AG04450 (cell line): Measurements from ENCODE around the gene AUTS2. TPM values are rescaled to one million over a fixed set of nuclear protein-coding genes. Genes with fewer than 3 reads are reported as not detected.

ENCODE experiments used
- CTCF ChIA-PET: fragments of 300-600, 350-600 bp; formaldehyde crosslinking; extraction: SDS; loops from one replicate; lab custom pipeline; 2022; ENCODE audit warnings: antibody characterized with exemption, inconsistent platforms; lab: Charles Lee
- POLR2A ChIA-PET: fragments of 350-600 bp; formaldehyde crosslinking; extraction: SDS; loops from one replicate; lab custom pipeline; 2021; ENCODE audit warnings: antibody characterized with exemption, inconsistent platforms; lab: Yijun Ruan, JAX
- DNase-seq: peaks from one replicate; pipeline ENCODE4 v3.0.0-alpha.2; 2011; ENCODE audit warnings: low read depth, low spot score
- H3K27ac ChIP-seq: one replicate; pipeline ENCODE4 v1.5.1; 2012; ENCODE audit warnings: low read depth, low read length, control low read depth
- H3K27me3 ChIP-seq: one replicate; pipeline ENCODE4 v1.6.0; 2012; ENCODE audit warnings: low read length; ENCODE audit not compliant: control insufficient read depth, insufficient read depth
- H3K4me3 ChIP-seq: 2 replicates; pipeline ENCODE4 v1.5.1; 2011; ENCODE audit warnings: mild to moderate bottlenecking, low read depth, low read length, control low read depth
- H3K9me3 ChIP-seq: 2 replicates; pipeline ENCODE4 v1.5.1; 2012; ENCODE audit warnings: low read length; ENCODE audit not compliant: control insufficient read depth, insufficient read depth
- polyA plus RNA-seq: library from polyadenylated mRNA; depleted of rRNA; stranded (reverse); fragments of >200 nt; gene quantifications from 2 replicates; pipeline ENCODE4 v1.2.3, GENCODE V29; 2011
- TF ChIP-seq, protein P1 (sequence below): IDR thresholded peaks from 2 replicates; pipeline ENCODE4 v1.5.1; 2011; ENCODE audit warnings: low read depth, low read length, control low read depth, inconsistent platforms

The AUTS2 gene
- polyA plus RNA-seq, 1 experiment = 1.5 TPM

DNA sequence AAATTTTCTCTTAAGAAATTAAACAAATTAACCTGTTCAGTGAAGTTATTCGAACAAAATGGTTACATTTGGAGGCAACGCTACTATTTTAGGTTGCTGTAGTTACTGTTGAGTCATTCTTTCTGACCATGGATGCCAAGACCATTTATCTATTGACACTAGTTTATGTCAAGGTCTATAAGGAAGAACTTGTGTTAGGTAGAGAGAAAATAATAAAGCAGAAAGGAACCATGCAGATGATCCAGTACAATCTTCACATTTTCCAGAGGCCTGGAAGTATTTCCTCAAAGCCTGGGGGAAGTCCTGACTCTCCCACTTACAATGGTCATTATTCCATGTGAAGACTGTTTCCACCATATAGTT is 925.7 kb downstream of the AUTS2 start:
- no peak for DNase-seq
- TF ChIP-seq, protein P1, sequence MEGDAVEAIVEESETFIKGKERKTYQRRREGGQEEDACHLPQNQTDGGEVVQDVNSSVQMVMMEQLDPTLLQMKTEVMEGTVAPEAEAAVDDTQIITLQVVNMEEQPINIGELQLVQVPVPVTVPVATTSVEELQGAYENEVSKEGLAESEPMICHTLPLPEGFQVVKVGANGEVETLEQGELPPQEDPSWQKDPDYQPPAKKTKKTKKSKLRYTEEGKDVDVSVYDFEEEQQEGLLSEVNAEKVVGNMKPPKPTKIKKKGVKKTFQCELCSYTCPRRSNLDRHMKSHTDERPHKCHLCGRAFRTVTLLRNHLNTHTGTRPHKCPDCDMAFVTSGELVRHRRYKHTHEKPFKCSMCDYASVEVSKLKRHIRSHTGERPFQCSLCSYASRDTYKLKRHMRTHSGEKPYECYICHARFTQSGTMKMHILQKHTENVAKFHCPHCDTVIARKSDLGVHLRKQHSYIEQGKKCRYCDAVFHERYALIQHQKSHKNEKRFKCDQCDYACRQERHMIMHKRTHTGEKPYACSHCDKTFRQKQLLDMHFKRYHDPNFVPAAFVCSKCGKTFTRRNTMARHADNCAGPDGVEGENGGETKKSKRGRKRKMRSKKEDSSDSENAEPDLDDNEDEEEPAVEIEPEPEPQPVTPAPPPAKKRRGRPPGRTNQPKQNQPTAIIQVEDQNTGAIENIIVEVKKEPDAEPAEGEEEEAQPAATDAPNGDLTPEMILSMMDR = no peak
- Histone ChIP-seq H3K27me3 (peaks cover 2% of the 10 kb centered on the region), H3K27ac (no peak overlapping the region), H3K9me3 (no peaks in the 10 kb centered on the region), H3K4me3 (no peak overlapping the region)
- POLR2A ChIA-PET = no interaction called here
- CTCF ChIA-PET = no interaction called here

DNA sequence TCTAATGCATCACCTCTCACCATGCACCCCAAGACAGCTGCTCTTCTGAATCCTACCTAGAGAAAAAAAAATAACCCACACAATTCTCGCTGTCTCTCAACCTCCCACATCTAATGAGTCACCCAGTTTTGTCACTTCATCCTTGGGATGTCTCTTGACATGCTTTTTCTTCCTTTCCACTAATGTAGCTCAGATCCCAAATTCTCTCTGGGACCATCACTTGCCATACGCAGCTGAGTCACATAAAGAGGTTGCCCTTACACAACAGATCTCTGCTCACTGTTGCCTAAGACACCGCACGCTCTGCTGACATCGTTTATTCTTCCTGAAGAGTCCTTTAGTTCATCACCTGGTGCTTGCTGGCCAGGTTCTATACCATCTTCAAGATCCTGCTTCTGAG is 927.7 kb downstream of the AUTS2 start:
- H3K27me3 ChIP-seq = peaks cover 2% of the 10 kb centered on the region
- H3K27ac ChIP-seq = no peak overlapping the region
- CTCF ChIA-PET = no interaction called here
- TF ChIP-seq, protein P1 = no peak
- no peaks in the 10 kb centered on the region for H3K9me3 ChIP-seq
- POLR2A ChIA-PET = no interaction called here
- DNase-seq = no peak
- H3K4me3 ChIP-seq = no peak overlapping the region

DNA sequence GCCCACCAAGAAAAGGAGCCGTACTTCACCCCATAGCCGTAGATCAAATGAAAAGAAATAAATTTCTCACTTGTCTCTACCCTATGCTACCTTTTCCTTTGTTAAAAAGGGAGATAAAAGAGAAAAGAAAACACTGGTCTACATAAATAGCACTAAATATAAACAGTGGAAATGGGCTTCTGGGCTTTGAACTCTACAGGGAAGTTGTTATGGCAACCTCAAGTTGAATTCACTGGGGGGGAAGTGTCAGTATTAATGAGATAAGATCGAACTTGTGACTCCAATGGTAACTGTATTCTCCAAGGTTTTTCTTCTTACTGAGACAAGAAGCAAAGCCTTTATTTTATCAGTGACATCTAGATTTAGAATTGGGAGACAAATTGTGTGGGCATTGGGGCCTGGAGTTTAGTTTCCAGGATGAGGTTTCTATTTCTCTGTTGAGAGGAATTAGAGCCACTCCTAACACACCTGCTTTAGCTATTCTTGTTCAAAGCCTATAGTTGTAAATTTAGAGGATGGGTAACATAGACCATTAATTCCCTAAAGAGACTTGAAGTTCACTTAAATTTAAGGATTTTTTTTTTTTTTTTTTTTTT is 929.3 kb downstream of the AUTS2 start:
- Histone ChIP-seq H3K4me3 (no peak overlapping the region), H3K27me3 (peaks cover 2% of the 10 kb centered on the region), H3K9me3 (no peaks in the 10 kb centered on the region), H3K27ac (no peak overlapping the region)
- POLR2A ChIA-PET = no interaction called here
- CTCF ChIA-PET = no interaction called here
- TF ChIP-seq, protein P1 = no peak
- no peak for DNase-seq

DNA sequence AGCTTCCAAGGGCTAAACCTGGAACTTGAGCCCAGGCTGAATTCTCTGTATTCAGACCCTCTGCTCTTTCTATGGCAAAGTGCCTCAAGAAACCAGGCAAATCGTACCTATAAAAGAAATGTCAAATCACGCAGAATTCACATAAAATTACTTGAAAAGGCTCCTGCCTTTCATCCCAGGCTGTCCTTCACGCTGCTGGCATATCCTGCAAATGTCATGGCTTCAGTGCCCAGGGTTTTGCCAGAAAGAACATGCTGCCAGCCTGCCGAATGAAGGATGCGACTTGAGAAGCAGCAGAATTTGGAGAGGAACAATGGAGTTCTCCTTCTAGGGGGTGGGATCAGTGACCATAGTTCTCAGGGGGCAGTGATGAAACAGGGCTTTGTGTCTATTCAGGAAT is 931.2 kb downstream of the AUTS2 start:
- CTCF ChIA-PET = no interaction called here
- no peaks in the 10 kb centered on the region for H3K9me3 ChIP-seq
- peaks cover 2% of the 10 kb centered on the region for H3K27me3 ChIP-seq
- POLR2A ChIA-PET = no interaction called here
- TF ChIP-seq, protein P1 = no peak
- no peak overlapping the region for H3K27ac ChIP-seq
- H3K4me3 ChIP-seq = no peak overlapping the region
- no peak for DNase-seq

DNA sequence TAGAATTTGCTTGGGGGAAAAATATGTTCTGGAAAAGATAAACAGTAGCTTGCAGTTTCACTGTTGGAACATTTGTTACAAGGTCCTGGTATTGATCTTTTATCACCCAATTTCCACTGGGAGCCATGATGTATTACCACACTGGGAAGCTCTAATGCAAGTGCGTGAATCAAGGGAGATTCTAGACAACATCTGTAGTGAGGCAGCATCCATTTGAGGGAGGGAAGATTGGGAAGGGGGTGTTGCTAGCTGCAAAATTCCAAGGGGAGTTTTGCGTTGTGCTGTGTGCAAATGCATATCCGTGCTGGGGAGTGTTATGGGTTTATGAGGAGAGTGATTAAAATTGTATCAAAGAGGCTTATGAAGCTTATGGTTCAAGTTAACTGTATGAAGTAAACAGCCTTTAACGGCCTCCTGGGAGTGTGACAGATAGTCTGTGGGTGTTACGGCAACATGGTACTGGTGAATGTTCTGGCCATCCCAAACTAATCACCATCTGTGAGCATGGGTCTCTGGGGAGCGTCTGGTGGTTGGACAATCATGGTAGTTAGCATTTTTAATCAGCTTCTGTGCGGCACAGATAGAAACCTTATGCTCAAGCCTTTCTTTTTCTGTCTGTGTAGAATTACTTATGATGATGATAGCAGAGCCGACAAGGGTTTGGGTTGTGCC is 931.8 kb downstream of the AUTS2 start:
- Histone ChIP-seq H3K27me3 (peaks cover 2% of the 10 kb centered on the region), H3K27ac (no peak overlapping the region), H3K4me3 (no peak overlapping the region), H3K9me3 (no peaks in the 10 kb centered on the region)
- TF ChIP-seq, protein P1 = no peak
- POLR2A ChIA-PET = no interaction called here
- CTCF ChIA-PET = no interaction called here
- DNase-seq = no peak
